K562 (cell line): ENCODE measurements around the gene NDUFAF8. TPM values are rescaled to one million over a fixed set of nuclear protein-coding genes. Genes with fewer than 3 reads are reported as not detected.

Experiments used
- ATAC-seq: fragments of 200-7000 bp; cut with Tn5 transposase; 3 replicates; pipeline ENCODE4 v1.9.1; 2020; ENCODE audit warnings: moderate library complexity
- BruUV-seq: library from RNA; stranded (reverse); fragments of 400-500 nt; replicated peaks from 2 replicates; lab custom pipeline; 2021; lab: Mats Ljungman, UMichigan
- CTCF ChIA-PET: fragments of 300-600 bp; formaldehyde crosslinking; extraction: SDS; loops from one replicate; lab custom pipeline; 2021; ENCODE audit warnings: low intra/inter-chr PET ratio; lab: Yijun Ruan, JAX
- POLR2A ChIA-PET: fragments of 300-600, 350-650 bp; sonication (Branson Sonifier 250); formaldehyde crosslinking; extraction: SDS; loops from one replicate; lab custom pipeline; 2021; ENCODE audit warnings: antibody characterized with exemption, inconsistent platforms; lab: Yijun Ruan, JAX
- DNase-seq, 4 experiments: peaks; one replicate each; pipeline versions ENCODE4 v3.0.0 to v3.0.0-alpha.2; 2011 to 2018; ENCODE audit warnings: low spot score in 3 of 4, mixed read lengths in 3 of 4; ENCODE audit errors: extremely low read depth in 1 of 4
- FAIRE-seq: peaks from 2 replicates; lab custom pipeline; 2011; peaks lifted over from hg19 to GRCh38; lab: Jason Lieb, UNC
- H2AFZ ChIP-seq: 2 replicates; pipeline ENCODE4 v1.6.0; 2011; ENCODE audit warnings: low read depth, low read length, control low read depth, inconsistent platforms
- H3K27ac ChIP-seq: fragments of 200-600 bp; 3 replicates; pipeline ENCODE4 v1.8.0; 2011; ENCODE audit warnings: low read depth, mild to moderate bottlenecking, control low read depth, inconsistent platforms, low read length, moderate library complexity, mixed read lengths; ENCODE audit errors: extremely low read depth
- H3K27me3 ChIP-seq, 2 experiments: fragments of 300-600 bp in 1 of 2; 2 replicates in 1 of 2; 3 replicates in 1 of 2; pipeline versions ENCODE4 v1.6.0 to v1.8.0; 2011; ENCODE audit warnings: inconsistent platforms in 2 of 2, low read length in 2 of 2, mild to moderate bottlenecking in 1 of 2, mixed read lengths in 1 of 2, moderate library complexity in 1 of 2; ENCODE audit not compliant: control insufficient read depth in 2 of 2, insufficient read depth in 2 of 2
- H3K36me3 ChIP-seq: fragments of 300-600 bp; 3 replicates; pipeline ENCODE4 v1.8.0; 2011; ENCODE audit warnings: mild to moderate bottlenecking, low read length, inconsistent platforms; ENCODE audit not compliant: control insufficient read depth, insufficient read depth
- H3K4me1 ChIP-seq, 2 experiments: fragments of 200-600 bp in 1 of 2; replicated peaks in 1 of 2; 2 replicates in 1 of 2; 3 replicates in 1 of 2; pipeline versions ENCODE4 v1.5.1 to v1.8.0; 2011; ENCODE audit warnings: inconsistent platforms in 2 of 2, low read length in 2 of 2, mild to moderate bottlenecking in 1 of 2, mixed read lengths in 1 of 2, moderate library complexity in 1 of 2; ENCODE audit not compliant: control insufficient read depth in 2 of 2, insufficient read depth in 2 of 2
- H3K4me2 ChIP-seq: 2 replicates; pipeline ENCODE4 v1.6.1; 2011; ENCODE audit warnings: low read length, control low read depth, inconsistent platforms, mixed read lengths; ENCODE audit not compliant: insufficient read depth
- H3K4me3 ChIP-seq: fragments of 200-600 bp; sonication (generic), shearing (Covaris generic); 2 replicates; pipeline ENCODE4 v1.5.1; 2016; ENCODE audit warnings: control low read depth, inconsistent platforms
- H3K79me2 ChIP-seq: fragments of 200-600 bp; 3 replicates; pipeline ENCODE4 v1.8.0; 2011; ENCODE audit warnings: low read length, inconsistent platforms; ENCODE audit not compliant: control insufficient read depth, insufficient read depth
- H3K9ac ChIP-seq, 2 experiments: 2 replicates each; pipeline versions ENCODE4 v1.6.0 to v1.6.1; 2011; ENCODE audit warnings: low read depth in 2 of 2, low read length in 2 of 2, control low read depth in 1 of 2, inconsistent platforms in 1 of 2, mild to moderate bottlenecking in 1 of 2, mixed read lengths in 1 of 2; ENCODE audit not compliant: insufficient read depth in 1 of 2
- H3K9me1 ChIP-seq: one replicate; pipeline ENCODE4 v1.6.0; 2011; ENCODE audit warnings: inconsistent platforms, mild to moderate bottlenecking, low read length, moderate library complexity; ENCODE audit not compliant: control insufficient read depth, insufficient read depth
- H3K9me3 ChIP-seq: replicated peaks from 2 replicates; pipeline ENCODE4 v1.5.1; 2011; ENCODE audit warnings: low read depth, low read length, inconsistent platforms; ENCODE audit not compliant: control insufficient read depth, insufficient read depth
- H4K20me1 ChIP-seq: replicated peaks from 2 replicates; pipeline ENCODE4 v1.6.1; 2011; ENCODE audit warnings: low read length, inconsistent platforms, mixed read lengths; ENCODE audit not compliant: control insufficient read depth, insufficient read depth
- POLR2G ChIP-seq: fragments of 200-400 bp; formaldehyde crosslinking; IDR thresholded peaks from 2 replicates; pipeline ENCODE4 v1.6.1; 2017; ENCODE audit warnings: low read depth, mild to moderate bottlenecking, antibody characterized with exemption, low read length, moderate library complexity
- PTTG1 ChIP-seq: fragments of 450-650 bp; IDR thresholded peaks from 2 replicates; pipeline ENCODE4 v1.6.1; 2016; ENCODE audit warnings: low read depth, mild to moderate bottlenecking, missing genetic modification characterization, missing compliant biosample characterization
- WGBS: fragments of 100-300 bp; shearing (Covaris generic); methylation state at CpG from one replicate; pipeline ENCODE4 v1.1.6; 2016; ENCODE audit warnings: low coverage, mixed read lengths; ENCODE audit not compliant: insufficient coverage; ENCODE audit errors: missing lambda C conversion rate; 5-methylcytosine and 5-hydroxymethylcytosine counted together
- in situ Hi-C: fragments of 300-500 bp; cut with MboI; formaldehyde crosslinking; loops from 4 replicates; pipeline ENCODE4 v1.15.0; 2018; ENCODE audit warnings: inconsistent platforms, mixed read lengths
- intact Hi-C: fragments of 100-400 bp; cut with micrococcal nuclease; formaldehyde crosslinking; loops from 2 replicates; pipeline ENCODE4 v1.14.2; 2022
- polyA plus RNA-seq, 8 experiments: library from polyadenylated mRNA; depleted of rRNA in 4 of 8; stranded (reverse) in 5 of 8; unstranded in 3 of 8; fragments of >200 nt; fragmentation: Nextera tagmentation in 2 of 8; fragmentation: Illumina TruSeq in 1 of 8; extraction: Ambion mirVana in 2 of 8; extraction: Trizol in 1 of 8; gene quantifications; 2 replicates each; pipeline versions ENCODE4 v1.2.1 to v1.2.3, GENCODE V29; 2011 to 2014; ENCODE audit warnings: inconsistent platforms in 1 of 8, missing spikeins in 1 of 8
- total RNA-seq, 7 experiments: library from RNA; depleted of rRNA in 6 of 7; stranded (reverse); fragments of >200 nt in 6 of 7; fragmentation: Illumina TruSeq in 2 of 7; extraction: Trizol in 2 of 7; gene quantifications; 2 replicates each; pipeline versions ENCODE4 v1.2.1 to v1.2.3, GENCODE V29; 2011 to 2021; ENCODE audit warnings: low replicate concordance in 1 of 7
- TF ChIP-seq, protein P1 (sequence below): fragments of 250-450 bp; sonication (Bioruptor Pico); IDR thresholded peaks from 2 replicates; pipeline ENCODE4 v1.5.0; 2021; ENCODE audit warnings: mild to moderate bottlenecking, moderate library complexity
- TF ChIP-seq, protein P2 (sequence below): fragments of 250-450 bp; sonication (Bioruptor Pico); IDR thresholded peaks from 2 replicates; pipeline ENCODE4 v1.6.1; 2021; ENCODE audit warnings: mild to moderate bottlenecking

The NDUFAF8 gene
- total and polyA plus RNA-seq, 9 of the 15 experiments (the other 6 are each of a cell fraction or from before 2014, with no cell fraction given) = 13.5 to 144 (median 90.0) TPM

DNA sequence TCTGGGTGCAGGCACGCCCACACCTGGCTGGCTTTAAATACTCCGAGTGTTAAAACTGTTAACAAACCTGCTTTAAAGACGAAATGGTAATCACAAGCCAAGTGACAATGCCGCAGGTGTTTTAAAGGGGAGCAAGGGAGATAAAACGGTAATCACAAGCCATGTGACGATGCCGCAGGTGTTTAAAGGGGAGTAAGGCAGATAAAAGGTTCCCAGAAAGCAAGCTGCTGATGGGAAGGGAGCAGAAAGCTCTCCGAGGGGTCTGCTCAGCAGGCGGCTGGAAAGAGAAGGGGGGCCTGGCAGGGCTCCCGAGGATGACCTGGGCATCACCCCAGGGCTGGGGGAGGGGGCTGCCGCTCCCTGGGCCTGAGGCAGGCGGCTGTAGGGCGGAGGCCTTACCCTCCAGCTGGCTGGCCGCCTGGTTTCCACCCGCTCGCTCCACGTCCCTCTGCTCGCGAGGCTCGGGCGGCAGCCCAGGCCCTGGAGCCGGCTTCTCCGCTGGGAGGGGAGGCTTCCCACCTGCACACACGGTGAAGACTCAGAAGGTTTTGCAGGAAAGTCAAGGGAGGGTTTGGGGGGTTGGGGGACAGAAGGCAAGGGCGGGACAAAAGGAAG lies 12.1 kb downstream of the NDUFAF8 start:
- no peak overlapping the region for H3K4me3 ChIP-seq
- no peaks in the 10 kb centered on the region for H3K9me3 ChIP-seq
- H3K4me2 ChIP-seq = no peak overlapping the region
- BruUV-seq = TSS peak; percentile 19
- no peaks in the 10 kb centered on the region; the same call in 1 of the 2 replicates for H4K20me1 ChIP-seq
- intact Hi-C loops = loop anchor here (5.0 kb wide), 1 partner anchor 41 kb away; no protein-coding TSS in a partner anchor
- H3K36me3 ChIP-seq = peaks cover 27% of the 10 kb centered on the region; the same call in 1 of the 3 replicates
- no peaks in the 10 kb centered on the region for H3K9me1 ChIP-seq
- ChIA-PET POLR2A (interaction anchor here (0.6 kb wide), 1 partner anchor 279 kb away, joined by 4 read pairs; no protein-coding TSS in a partner anchor), CTCF (no interaction called here)
- no peak overlapping the region for H2AFZ ChIP-seq
- ATAC-seq (no peak), DNase-seq (no peak), FAIRE-seq (no peak)
- H3K9ac ChIP-seq = no peak overlapping the region
- H3K27ac ChIP-seq = no peak overlapping the region
- TF ChIP-seq PTTG1 (no peak), POLR2G (peak; percentile 48)
- TF ChIP-seq, protein P1, sequence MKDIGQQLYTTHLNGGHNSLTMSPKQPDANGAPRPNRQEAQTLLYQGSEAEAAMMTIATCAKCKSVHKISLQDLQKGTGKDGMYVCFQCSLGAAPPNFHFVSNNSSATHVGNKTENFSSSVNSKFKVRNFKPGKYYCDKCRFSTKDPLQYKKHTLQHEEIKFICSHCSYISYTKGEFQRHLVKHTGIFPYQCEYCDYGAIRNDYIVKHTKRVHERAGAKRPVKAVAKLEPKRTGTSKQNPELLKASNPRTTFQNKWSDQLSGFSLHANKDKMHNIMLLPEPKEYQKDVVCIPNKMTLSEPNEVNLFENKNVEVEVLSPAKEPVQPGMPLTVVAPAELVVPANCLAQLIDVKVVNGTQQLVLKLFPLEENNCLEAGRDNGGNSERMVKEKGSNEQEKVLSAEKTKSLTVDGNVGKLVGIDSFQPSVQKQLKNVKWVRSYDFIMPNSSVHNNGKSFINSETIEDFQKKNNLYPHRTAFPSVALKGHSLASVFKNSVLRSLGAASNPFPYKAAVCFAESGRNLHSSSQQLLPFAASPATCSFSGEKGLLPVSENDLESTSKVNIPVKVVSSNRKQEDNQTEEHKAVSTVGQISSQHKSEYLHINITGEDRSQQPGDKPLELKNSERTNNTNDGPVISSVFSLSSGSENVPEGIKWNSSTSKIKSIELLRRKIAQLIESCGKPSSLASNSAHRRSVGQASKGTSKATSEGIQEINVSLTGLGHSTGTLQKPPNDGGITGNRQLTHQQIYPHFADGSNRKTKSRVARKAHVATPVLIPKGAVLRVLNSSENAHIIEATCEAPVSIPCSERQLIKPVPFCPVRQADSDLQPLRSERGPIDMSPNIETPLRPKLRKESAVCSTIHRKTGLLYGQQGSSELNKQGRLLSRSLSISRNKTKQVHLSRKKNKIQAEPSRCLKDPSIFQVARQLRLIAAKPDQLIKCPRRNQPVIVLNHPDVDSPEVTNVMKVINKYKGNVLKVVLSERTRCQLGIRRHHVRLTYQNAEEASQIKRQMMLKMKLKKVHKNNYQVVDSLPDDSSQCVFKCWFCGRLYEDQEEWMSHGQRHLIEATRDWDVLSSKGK (CRISPR knock-in tag) = no peak
- TF ChIP-seq, protein P2, sequence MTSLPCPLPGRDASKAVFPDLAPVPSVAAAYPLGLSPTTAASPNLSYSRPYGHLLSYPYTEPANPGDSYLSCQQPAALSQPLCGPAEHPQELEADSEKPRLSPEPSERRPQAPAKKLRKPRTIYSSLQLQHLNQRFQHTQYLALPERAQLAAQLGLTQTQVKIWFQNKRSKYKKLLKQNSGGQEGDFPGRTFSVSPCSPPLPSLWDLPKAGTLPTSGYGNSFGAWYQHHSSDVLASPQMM (CRISPR knock-in tag) = no peak
- no peaks in the 10 kb centered on the region for H3K79me2 ChIP-seq
- in situ Hi-C loops = no loop called here
- H3K27me3 ChIP-seq = no peaks in the 10 kb centered on the region
- peaks cover 0 to 45% of the 10 kb centered on the region in 2 experiments; a peak in 2 of 5 replicates for H3K4me1 ChIP-seq
- 76% methylated on average over 17 of the region's 25 CpGs for WGBS
